Activated CD4-positive, alpha-beta T cell treated with anti-CD3 and anti-CD28 coated beads for 36 hours (primary cell): ENCODE data around the gene MCF2L2. TPM values are rescaled to one million over a fixed set of nuclear protein-coding genes. Genes with fewer than 3 reads are reported as not detected.

Experiments used
- ATAC-seq: fragments of 200-7000 bp; cut with Tn5 transposase; one replicate; pipeline ENCODE4 v1.10.0; 2021; ENCODE audit warnings: mild to moderate bottlenecking, moderate library complexity
- CTCF ChIA-PET: fragments of 350-600 bp; sonication (Branson Sonifier 250); formaldehyde crosslinking; loops from one replicate; lab custom pipeline; 2021; ENCODE audit warnings: antibody characterized with exemption; lab: Charles Lee
- POLR2A ChIA-PET: fragments of 350-600 bp; sonication (Branson Sonifier 250); formaldehyde crosslinking; loops from one replicate; lab custom pipeline; 2021; ENCODE audit warnings: antibody characterized with exemption, inconsistent platforms; lab: Charles Lee
- DNase-seq: peaks from one replicate; pipeline ENCODE4 v3.0.0-alpha.2; 2020
- H3K27ac Mint-ChIP-seq: one replicate; pipeline ENCODE4 v1.8.0; 2021; ENCODE audit warnings: mixed read lengths
- H3K27me3 Mint-ChIP-seq: one replicate; pipeline ENCODE4 v1.8.0; 2021; ENCODE audit warnings: mixed read lengths
- H3K36me3 Mint-ChIP-seq: one replicate; pipeline ENCODE4 v1.8.0; 2021; ENCODE audit warnings: low read depth, mixed read lengths
- H3K4me1 Mint-ChIP-seq: one replicate; pipeline ENCODE4 v1.8.0; 2021; ENCODE audit warnings: mixed read lengths
- H3K4me3 Mint-ChIP-seq: one replicate; pipeline ENCODE4 v1.8.0; 2021; ENCODE audit warnings: mild to moderate bottlenecking, moderate library complexity, mixed read lengths
- H3K9me3 Mint-ChIP-seq: one replicate; pipeline ENCODE4 v1.8.0; 2021; ENCODE audit warnings: low read depth, mixed read lengths
- intact Hi-C, 2 experiments: fragments of 100-400 bp; cut with DNase I in 1 of 2; cut with micrococcal nuclease in 1 of 2; formaldehyde crosslinking; loops; one replicate each; pipeline versions ENCODE4 v1.14.2 to v1.15.1; 2022 to 2024; cut with DNase I, micrococcal nuclease
- total RNA-seq, 2 experiments: library from RNA; stranded (reverse); gene quantifications; one replicate each; pipeline ENCODE4 v1.2.3, GENCODE V29; 2021

Gene MCF2L2
- total RNA-seq, 2 experiments from 2014 or later, result 1.9 to 2.3 TPM

GRCh38 chr3:183159333-183159732, 269.1 kb downstream of the MCF2L2 start:
- peaks cover 34% of the 10 kb centered on the region for H3K4me1 Mint-ChIP-seq
- no peak for ATAC-seq
- H3K4me3 Mint-ChIP-seq, result no peak overlapping the region
- no peaks in the 10 kb centered on the region for H3K9me3 Mint-ChIP-seq
- intact Hi-C loops, result loop anchor here in 1 of 2 experiments (5.0 kb wide), 1 partner anchor 37 kb away; no protein-coding TSS in a partner anchor
- DNase-seq, result no peak
- peak overlapping the region; percentile 62 for H3K27ac Mint-ChIP-seq
- peaks cover 13% of the 10 kb centered on the region for H3K36me3 Mint-ChIP-seq
- CTCF ChIA-PET, result interaction anchor here (1.8 kb wide), 1 partner anchor 223 kb away, joined by 5 read pairs; no protein-coding TSS in a partner anchor
- H3K27me3 Mint-ChIP-seq, result no peaks in the 10 kb centered on the region
- POLR2A ChIA-PET, result no interaction called here

GRCh38 chr3:183158551-183159006, 269.8 kb downstream of the MCF2L2 start:
- Mint-ChIP-seq H3K36me3 (peaks cover 16% of the 10 kb centered on the region), H3K27me3 (no peaks in the 10 kb centered on the region), H3K4me3 (no peak overlapping the region), H3K4me1 (peaks cover 34% of the 10 kb centered on the region), H3K27ac (peak overlapping the region; percentile 62), H3K9me3 (no peaks in the 10 kb centered on the region)
- CTCF ChIA-PET, result interaction anchor here (1.8 kb wide), 1 partner anchor 223 kb away, joined by 5 read pairs; no protein-coding TSS in a partner anchor
- intact Hi-C loops, result loop anchor here (1.0 to 5.0 kb wide), 2 partner anchors 36 to 108 kb away; no protein-coding TSS in a partner anchor
- DNase-seq, result peak; percentile 68
- POLR2A ChIA-PET, result no interaction called here
- ATAC-seq, result peak; percentile 64

- peak; percentile 27 for ATAC-seq
- H3K27ac Mint-ChIP-seq, result no peak overlapping the region
Observed at GRCh38 chr3:183158113-183158512, 270.3 kb downstream of the MCF2L2 start.

GRCh38 chr3:183156266-183156665, 272.2 kb downstream of the MCF2L2 start:
- Mint-ChIP-seq H3K4me3 (no peak overlapping the region), H3K4me1 (peaks cover 25% of the 10 kb centered on the region), H3K27ac (no peak overlapping the region), H3K9me3 (no peaks in the 10 kb centered on the region), H3K36me3 (peaks cover 17% of the 10 kb centered on the region), H3K27me3 (no peaks in the 10 kb centered on the region)
- ChIA-PET POLR2A (no interaction called here), CTCF (interaction anchor here (0.7 to 1.2 kb wide), 2 partner anchors 28 to 313 kb away, joined by 4 read pairs; no protein-coding TSS in a partner anchor)
- no peak for DNase-seq
- ATAC-seq, result no peak
- intact Hi-C loops, result loop anchor here in 1 of 2 experiments (5.0 kb wide), 1 partner anchor 34 kb away; no protein-coding TSS in a partner anchor

More at GRCh38 chr3:183158113-183158512, 270.3 kb downstream of the MCF2L2 start:
- POLR2A ChIA-PET, result interaction anchor here (0.5 kb wide), 1 partner anchor 274 kb away, joined by 5 read pairs; no protein-coding TSS in a partner anchor
- no peak for DNase-seq
- Mint-ChIP-seq H3K36me3 (peaks cover 17% of the 10 kb centered on the region), H3K4me3 (no peak overlapping the region), H3K27me3 (no peaks in the 10 kb centered on the region), H3K4me1 (peaks cover 34% of the 10 kb centered on the region), H3K9me3 (no peaks in the 10 kb centered on the region)
- intact Hi-C loops, result loop anchor here (1.0 to 5.0 kb wide), 2 partner anchors 36 to 108 kb away; no protein-coding TSS in a partner anchor
- CTCF ChIA-PET, result no interaction called here

- Mint-ChIP-seq H3K36me3 (peaks cover 17% of the 10 kb centered on the region), H3K9me3 (no peaks in the 10 kb centered on the region), H3K4me1 (peaks cover 25% of the 10 kb centered on the region), H3K4me3 (no peak overlapping the region), H3K27ac (no peak overlapping the region), H3K27me3 (no peaks in the 10 kb centered on the region)
- POLR2A ChIA-PET, result no interaction called here
- ATAC-seq (no peak), DNase-seq (no peak)
- intact Hi-C loops, result loop anchor here in 1 of 2 experiments (5.0 kb wide), 1 partner anchor 33 kb away; no protein-coding TSS in a partner anchor
- CTCF ChIA-PET, result interaction anchor here (1.2 kb wide), 1 partner anchor 29 kb away, joined by 4 read pairs; no protein-coding TSS in a partner anchor
Observed at GRCh38 chr3:183155499-183155898, 272.9 kb downstream of the MCF2L2 start.

- DNase-seq (no peak), ATAC-seq (no peak)
- H3K4me1 Mint-ChIP-seq, result peaks cover 8% of the 10 kb centered on the region
- peaks cover 12% of the 10 kb centered on the region for H3K36me3 Mint-ChIP-seq
- H3K27me3 Mint-ChIP-seq, result no peaks in the 10 kb centered on the region
- H3K4me3 Mint-ChIP-seq, result no peak overlapping the region
- H3K27ac Mint-ChIP-seq, result no peak overlapping the region
- H3K9me3 Mint-ChIP-seq, result no peaks in the 10 kb centered on the region
- ChIA-PET CTCF (no interaction called here), POLR2A (no interaction called here)
- intact Hi-C loops, result no loop called here
Observed at GRCh38 chr3:183153210-183153950, 275.0 kb downstream of the MCF2L2 start.

- ChIA-PET CTCF (interaction anchor here (0.6 kb wide), 1 partner anchor 566 kb away, joined by 3 read pairs; no protein-coding TSS in a partner anchor), POLR2A (no interaction called here)
- no peak for ATAC-seq
- intact Hi-C loops, result no loop called here
- Mint-ChIP-seq H3K27ac (no peak overlapping the region), H3K36me3 (peaks cover 4% of the 10 kb centered on the region), H3K4me1 (no peaks in the 10 kb centered on the region), H3K4me3 (no peak overlapping the region), H3K27me3 (no peaks in the 10 kb centered on the region), H3K9me3 (no peaks in the 10 kb centered on the region)
- no peak for DNase-seq
Observed at GRCh38 chr3:183151821-183152351, 276.5 kb downstream of the MCF2L2 start.

- Mint-ChIP-seq H3K27me3 (no peaks in the 10 kb centered on the region), H3K36me3 (peaks cover 4% of the 10 kb centered on the region), H3K27ac (no peak overlapping the region), H3K4me1 (no peaks in the 10 kb centered on the region), H3K9me3 (no peaks in the 10 kb centered on the region), H3K4me3 (no peak overlapping the region)
- no peak for DNase-seq
- no peak for ATAC-seq
- CTCF ChIA-PET, result interaction anchor here (1.5 kb wide), 1 partner anchor 29 kb away, joined by 5 read pairs; no protein-coding TSS in a partner anchor
- POLR2A ChIA-PET, result no interaction called here
- intact Hi-C loops, result no loop called here
Observed at GRCh38 chr3:183151086-183151485, 277.3 kb downstream of the MCF2L2 start.

GRCh38 chr3:183149915-183150750, 278.3 kb downstream of the MCF2L2 start:
- H3K27me3 Mint-ChIP-seq, result no peaks in the 10 kb centered on the region
- peaks cover 4% of the 10 kb centered on the region for H3K36me3 Mint-ChIP-seq
- POLR2A ChIA-PET, result no interaction called here
- H3K4me1 Mint-ChIP-seq, result no peaks in the 10 kb centered on the region
- no peak for ATAC-seq
- H3K27ac Mint-ChIP-seq, result no peak overlapping the region
- no peaks in the 10 kb centered on the region for H3K9me3 Mint-ChIP-seq
- intact Hi-C loops, result loop anchor here in 1 of 2 experiments (10.0 kb wide), 1 partner anchor 675 kb away; no protein-coding TSS in a partner anchor
- no peak for DNase-seq
- no peak overlapping the region for H3K4me3 Mint-ChIP-seq
- CTCF ChIA-PET, result interaction anchor here (1.5 kb wide), 1 partner anchor 28 kb away, joined by 5 read pairs; no protein-coding TSS in a partner anchor

GRCh38 chr3:183148056-183148455, 280.4 kb downstream of the MCF2L2 start:
- no peaks in the 10 kb centered on the region for H3K36me3 Mint-ChIP-seq
- no peaks in the 10 kb centered on the region for H3K9me3 Mint-ChIP-seq
- H3K27ac Mint-ChIP-seq, result no peak overlapping the region
- ATAC-seq, result no peak
- H3K4me1 Mint-ChIP-seq, result no peaks in the 10 kb centered on the region
- H3K4me3 Mint-ChIP-seq, result no peak overlapping the region
- H3K27me3 Mint-ChIP-seq, result no peaks in the 10 kb centered on the region
- DNase-seq, result no peak
- intact Hi-C loops, result loop anchor here in 1 of 2 experiments (10.0 kb wide), 1 partner anchor 673 kb away; no protein-coding TSS in a partner anchor
- POLR2A ChIA-PET, result no interaction called here
- CTCF ChIA-PET, result interaction anchor here (1.2 kb wide), 1 partner anchor 36 kb away, joined by 3 read pairs; no protein-coding TSS in a partner anchor
